Smooth muscle cell (in vitro differentiated cells): ENCODE data around the gene ZNF865. TPM values are rescaled to one million over a fixed set of nuclear protein-coding genes. Genes with fewer than 3 reads are reported as not detected.

ENCODE experiments used
- DNase-seq: peaks from one replicate; lab custom pipeline; 2025; ENCODE audit not compliant: unreplicated experiment; lab: John Stamatoyannopoulos, UW
- H2AFZ ChIP-seq: fragments of 200-600 bp; sonication (generic); 2 replicates; pipeline ENCODE4 v1.6.0; 2016; ENCODE audit warnings: antibody characterized with exemption, low read depth, mild to moderate bottlenecking
- H3F3A ChIP-seq: fragments of 200-600 bp; sonication (generic); 2 replicates; pipeline ENCODE4 v1.6.0; 2017; ENCODE audit warnings: antibody characterized with exemption, low read depth
- H3K27ac ChIP-seq: fragments of 200-600 bp; sonication (generic); 2 replicates; pipeline ENCODE4 v1.5.1; 2016; ENCODE audit warnings: low read depth, mild to moderate bottlenecking
- H3K27me3 ChIP-seq: fragments of 200-600 bp; sonication (generic); 2 replicates; pipeline ENCODE4 v1.6.1; 2016; ENCODE audit warnings: low read depth, mild to moderate bottlenecking
- H3K36me3 ChIP-seq: fragments of 200-600 bp; sonication (generic); 2 replicates; pipeline ENCODE4 v1.5.1; 2016; ENCODE audit warnings: low read depth
- H3K4me1 ChIP-seq: fragments of 200-600 bp; sonication (generic); 2 replicates; pipeline ENCODE4 v1.5.1; 2016; ENCODE audit warnings: low read depth
- H3K4me2 ChIP-seq: fragments of 200-600 bp; sonication (generic); 2 replicates; pipeline ENCODE4 v1.6.0; 2016; ENCODE audit warnings: mild to moderate bottlenecking
- H3K4me3 ChIP-seq: fragments of 200-600 bp; sonication (generic); 2 replicates; pipeline ENCODE4 v1.5.1; 2016; ENCODE audit warnings: mild to moderate bottlenecking
- H3K79me2 ChIP-seq: fragments of 200-600 bp; sonication (generic); 2 replicates; pipeline ENCODE4 v1.6.0; 2016; ENCODE audit warnings: low read depth, mild to moderate bottlenecking
- H3K9ac ChIP-seq: fragments of 200-600 bp; sonication (generic); 2 replicates; pipeline ENCODE4 v1.6.0; 2016; ENCODE audit warnings: low read depth
- H3K9me3 ChIP-seq: fragments of 200-600 bp; sonication (generic); replicated peaks from 2 replicates; pipeline ENCODE4 v1.5.1; 2016; ENCODE audit warnings: low read depth
- H4K20me1 ChIP-seq: fragments of 200-600 bp; sonication (generic); 2 replicates; pipeline ENCODE4 v1.6.0; 2016; ENCODE audit warnings: low read depth
- WGBS: methylation state at CpG from one replicate; pipeline ENCODE4 v1.1.7; 2016; ENCODE audit warnings: low lambda C conversion rate; 5-methylcytosine and 5-hydroxymethylcytosine counted together
- polyA plus RNA-seq: library from polyadenylated mRNA; unstranded; fragments of >200 nt; fragmentation: Nextera tagmentation; extraction: Ambion mirVana; gene quantifications from 2 replicates; pipeline ENCODE4 v1.2.1, GENCODE V29; 2016
- total RNA-seq: library from RNA; depleted of rRNA; stranded (reverse); fragments of >200 nt; gene quantifications from 2 replicates; pipeline ENCODE4 v1.2.3, GENCODE V29; 2014
- TF ChIP-seq, protein P1 (sequence below): fragments of 200-600 bp; sonication (generic); IDR thresholded peaks from 2 replicates; pipeline ENCODE4 v1.5.1; 2017; ENCODE audit warnings: borderline replicate concordance, mild to moderate bottlenecking, antibody characterized with exemption; ENCODE audit not compliant: insufficient read depth, poor library complexity, severe bottlenecking

ZNF865 gene
- total and polyA plus RNA-seq, 2 experiments from 2014 or later, result 1.2 to 3.8 TPM

DNA sequence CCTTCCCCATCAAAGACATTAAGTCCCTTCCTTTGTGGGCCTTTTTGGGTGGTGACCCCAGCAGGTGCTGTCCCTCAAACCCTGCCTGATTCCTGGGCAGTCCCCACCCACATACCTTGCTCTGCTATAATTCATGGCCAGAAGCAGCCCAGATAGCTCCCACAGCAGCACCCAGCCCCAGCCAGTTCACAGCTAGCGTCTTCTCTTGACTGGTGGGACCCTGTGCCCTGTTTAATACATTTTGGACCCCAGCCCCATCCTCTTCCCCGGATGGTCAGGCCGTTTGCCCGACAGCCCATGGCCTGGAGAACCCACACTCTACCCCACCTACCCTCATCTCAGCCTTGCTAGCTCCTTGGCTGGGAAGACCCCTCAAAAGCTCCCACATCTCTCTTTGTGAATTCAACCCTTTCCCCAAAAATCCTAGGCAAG, 44.7 kb downstream of the ZNF865 start:
- Histone ChIP-seq H3K4me1 (peaks cover 8% of the 10 kb centered on the region), H3K27ac (no peak overlapping the region), H3F3A (peaks cover 9% of the 10 kb centered on the region), H3K9me3 (no peaks in the 10 kb centered on the region), H3K36me3 (no peaks in the 10 kb centered on the region), H3K9ac (no peak overlapping the region), H3K4me3 (no peak overlapping the region), H3K27me3 (no peaks in the 10 kb centered on the region), H4K20me1 (no peaks in the 10 kb centered on the region), H3K79me2 (peaks cover 26% of the 10 kb centered on the region), H2AFZ (no peak overlapping the region), H3K4me2 (no peak overlapping the region)
- DNase-seq, result no peak
- 98% methylated on average over 4 of the region's 4 CpGs for WGBS
- TF ChIP-seq, protein P1, sequence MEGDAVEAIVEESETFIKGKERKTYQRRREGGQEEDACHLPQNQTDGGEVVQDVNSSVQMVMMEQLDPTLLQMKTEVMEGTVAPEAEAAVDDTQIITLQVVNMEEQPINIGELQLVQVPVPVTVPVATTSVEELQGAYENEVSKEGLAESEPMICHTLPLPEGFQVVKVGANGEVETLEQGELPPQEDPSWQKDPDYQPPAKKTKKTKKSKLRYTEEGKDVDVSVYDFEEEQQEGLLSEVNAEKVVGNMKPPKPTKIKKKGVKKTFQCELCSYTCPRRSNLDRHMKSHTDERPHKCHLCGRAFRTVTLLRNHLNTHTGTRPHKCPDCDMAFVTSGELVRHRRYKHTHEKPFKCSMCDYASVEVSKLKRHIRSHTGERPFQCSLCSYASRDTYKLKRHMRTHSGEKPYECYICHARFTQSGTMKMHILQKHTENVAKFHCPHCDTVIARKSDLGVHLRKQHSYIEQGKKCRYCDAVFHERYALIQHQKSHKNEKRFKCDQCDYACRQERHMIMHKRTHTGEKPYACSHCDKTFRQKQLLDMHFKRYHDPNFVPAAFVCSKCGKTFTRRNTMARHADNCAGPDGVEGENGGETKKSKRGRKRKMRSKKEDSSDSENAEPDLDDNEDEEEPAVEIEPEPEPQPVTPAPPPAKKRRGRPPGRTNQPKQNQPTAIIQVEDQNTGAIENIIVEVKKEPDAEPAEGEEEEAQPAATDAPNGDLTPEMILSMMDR, result no peak

DNA sequence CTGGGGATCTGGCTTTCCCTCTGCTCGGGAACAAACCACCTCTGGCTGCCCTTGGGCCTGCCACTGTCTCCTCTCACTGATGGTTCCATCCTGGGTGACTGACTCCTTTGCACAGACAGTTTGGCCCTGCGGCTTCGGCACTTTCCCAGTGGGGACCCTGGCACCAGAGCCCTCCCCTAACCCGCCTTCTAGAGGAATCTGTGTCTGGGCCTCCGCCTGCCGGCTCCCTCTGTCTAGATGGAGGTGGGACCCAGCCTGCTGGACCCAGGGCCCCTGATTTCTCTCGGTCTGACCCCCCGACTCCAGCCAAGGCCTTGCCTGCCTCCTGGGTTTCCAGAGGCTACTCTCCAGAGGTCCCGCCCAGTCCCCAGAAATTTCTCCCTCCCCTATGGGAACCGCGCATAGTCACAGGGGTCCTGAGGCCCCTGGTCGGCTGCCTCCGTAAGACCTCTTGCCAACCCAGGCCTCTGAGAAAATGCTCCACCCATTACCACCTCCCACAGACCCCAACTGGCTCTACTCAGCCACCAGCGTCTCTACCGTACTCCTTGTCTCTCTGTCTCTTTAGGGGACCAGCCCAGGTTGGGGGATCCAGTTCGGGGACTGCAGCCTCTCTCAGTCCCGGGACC, 45.3 kb downstream of the ZNF865 start:
- no peak overlapping the region for H3K4me3 ChIP-seq
- H3K4me2 ChIP-seq, result no peak overlapping the region
- H3K9me3 ChIP-seq, result no peaks in the 10 kb centered on the region
- H3K36me3 ChIP-seq, result no peaks in the 10 kb centered on the region
- no peak for DNase-seq
- peaks cover 9% of the 10 kb centered on the region for H3F3A ChIP-seq
- no peaks in the 10 kb centered on the region for H3K27me3 ChIP-seq
- 93% methylated on average over 17 of the region's 17 CpGs for WGBS
- TF ChIP-seq, protein P1, result no peak
- H2AFZ ChIP-seq, result no peak overlapping the region
- H3K79me2 ChIP-seq, result peaks cover 26% of the 10 kb centered on the region
- no peak overlapping the region for H3K27ac ChIP-seq
- peaks cover 3% of the 10 kb centered on the region for H4K20me1 ChIP-seq
- no peak overlapping the region for H3K9ac ChIP-seq
- peaks cover 8% of the 10 kb centered on the region for H3K4me1 ChIP-seq

DNA sequence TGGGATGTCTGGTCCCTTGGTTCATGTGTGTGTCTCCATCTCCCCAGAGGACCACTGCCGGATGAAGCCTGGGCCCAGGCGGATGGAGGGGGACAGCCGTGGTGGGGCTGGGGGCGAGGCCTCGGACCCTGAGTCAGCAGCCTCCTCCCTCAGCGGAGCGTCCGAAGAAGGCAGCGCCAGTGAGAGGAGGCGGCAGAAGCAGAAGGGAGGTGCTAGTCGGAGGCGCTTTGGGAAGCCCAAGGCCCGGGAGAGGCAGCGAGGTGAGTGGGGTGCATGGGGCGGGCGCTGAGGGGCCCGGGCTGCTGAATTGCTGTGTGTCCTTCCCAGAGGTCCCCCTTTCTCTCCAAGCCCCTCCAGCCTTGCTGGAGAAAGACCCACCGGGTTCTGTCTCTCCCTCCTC, 45.8 kb downstream of the ZNF865 start:
- Histone ChIP-seq H3F3A (peaks cover 9% of the 10 kb centered on the region), H3K4me1 (peaks cover 10% of the 10 kb centered on the region), H3K27ac (no peak overlapping the region), H3K9me3 (no peaks in the 10 kb centered on the region), H3K9ac (no peak overlapping the region), H3K4me3 (no peak overlapping the region), H3K4me2 (no peak overlapping the region), H4K20me1 (peaks cover 8% of the 10 kb centered on the region), H3K27me3 (no peaks in the 10 kb centered on the region), H2AFZ (no peak overlapping the region), H3K36me3 (no peaks in the 10 kb centered on the region), H3K79me2 (peaks cover 26% of the 10 kb centered on the region)
- TF ChIP-seq, protein P1, result no peak
- WGBS, result 85% methylated on average over 18 of the region's 18 CpGs
- DNase-seq, result no peak
